HEK293T (cell line): ENCODE data around the gene HOMER2.

Experiments
- CTCF ChIA-PET: fragments of 350-600 bp; formaldehyde crosslinking; extraction: SDS; loops from one replicate; lab custom pipeline; 2021; ENCODE audit warnings: antibody characterized with exemption, inconsistent platforms; lab: Yijun Ruan, JAX
- POLR2A ChIA-PET: fragments of 350-600 bp; formaldehyde crosslinking; extraction: SDS; loops from one replicate; lab custom pipeline; 2020; ENCODE audit warnings: antibody characterized with exemption, inconsistent platforms; lab: Yijun Ruan, JAX
- DNase-seq: peaks from one replicate; pipeline ENCODE4 v3.0.0; 2012; ENCODE audit warnings: mixed read lengths; ENCODE audit errors: extremely low spot score
- ARNT ChIP-seq: fragments of 450-650 bp; IDR thresholded peaks from 2 replicates; pipeline ENCODE4 v1.6.1; 2017; ENCODE audit warnings: mild to moderate bottlenecking
- BHLHE40 ChIP-seq: fragments of 450-650 bp; IDR thresholded peaks from 2 replicates; pipeline ENCODE4 v1.6.1; 2016; ENCODE audit warnings: mild to moderate bottlenecking, moderate library complexity, borderline replicate concordance
- CTBP1 ChIP-seq: fragments of 450-650 bp; IDR thresholded peaks from 2 replicates; pipeline ENCODE4 v1.6.1; 2016; ENCODE audit warnings: borderline replicate concordance
- ELF4 ChIP-seq: fragments of 450-650 bp; IDR thresholded peaks from 2 replicates; pipeline ENCODE4 v1.6.1; 2017; ENCODE audit warnings: antibody characterized with exemption
- FOXA1 ChIP-seq: fragments of 450-650 bp; IDR thresholded peaks from 2 replicates; pipeline ENCODE4 v1.6.1; 2016; ENCODE audit warnings: mild to moderate bottlenecking
- FOXK2 ChIP-seq: fragments of 450-650 bp; IDR thresholded peaks from 2 replicates; pipeline ENCODE4 v1.6.1; 2016; ENCODE audit warnings: mild to moderate bottlenecking
- FOXM1 ChIP-seq: fragments of 450-650 bp; IDR thresholded peaks from 2 replicates; pipeline ENCODE4 v1.6.1; 2017; ENCODE audit warnings: mild to moderate bottlenecking, borderline replicate concordance
- HDGF ChIP-seq: fragments of 450-650 bp; IDR thresholded peaks from 2 replicates; pipeline ENCODE4 v1.6.1; 2017; ENCODE audit warnings: antibody characterized with exemption, borderline replicate concordance
- L3MBTL2 ChIP-seq: fragments of 450-650 bp; conservative IDR thresholded peaks from 2 replicates; pipeline ENCODE4 v1.6.1; 2016; ENCODE audit warnings: mild to moderate bottlenecking
- LEF1 ChIP-seq: fragments of 450-650 bp; IDR thresholded peaks from 2 replicates; pipeline ENCODE4 v1.6.1; 2017; ENCODE audit warnings: mild to moderate bottlenecking, borderline replicate concordance
- NFRKB ChIP-seq: fragments of 450-650 bp; IDR thresholded peaks from 2 replicates; pipeline ENCODE4 v1.6.1; 2016; ENCODE audit warnings: mild to moderate bottlenecking, moderate library complexity
- SP1 ChIP-seq: fragments of 450-650 bp; IDR thresholded peaks from 2 replicates; pipeline ENCODE4 v1.6.1; 2017
- SUZ12 ChIP-seq: fragments of 450-650 bp; IDR thresholded peaks from 2 replicates; pipeline ENCODE4 v1.6.1; 2016; ENCODE audit warnings: mild to moderate bottlenecking
- TARDBP ChIP-seq: fragments of 450-650 bp; IDR thresholded peaks from 2 replicates; pipeline ENCODE4 v1.6.1; 2016
- ZNF384 ChIP-seq: fragments of 450-650 bp; IDR thresholded peaks from 2 replicates; pipeline ENCODE4 v1.6.1; 2016
- TF ChIP-seq, protein P1 (sequence below): fragments of 450-650 bp; IDR thresholded peaks from 2 replicates; pipeline ENCODE4 v1.6.1; 2016

The HOMER2 gene

DNA sequence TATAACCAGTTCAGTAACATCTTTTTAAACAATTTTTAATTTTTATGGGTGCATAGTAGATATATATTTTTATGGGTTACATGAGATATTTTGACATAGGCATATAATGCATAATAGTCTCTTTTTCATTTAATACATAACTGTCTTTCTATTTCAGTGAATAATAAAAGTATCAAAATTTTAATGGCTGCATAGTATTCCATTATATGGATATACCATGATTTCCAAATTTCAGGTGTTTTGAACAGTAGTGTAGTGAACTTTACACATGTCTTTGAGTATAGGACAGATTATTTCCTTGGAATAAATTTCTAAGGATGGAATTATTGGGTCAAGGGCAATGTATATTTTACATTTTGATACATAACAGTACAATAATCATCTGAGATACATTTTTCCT lies 132.4 kb downstream of the HOMER2 start:
- POLR2A ChIA-PET = no interaction called here
- CTCF ChIA-PET = no interaction called here
- TF ChIP-seq HDGF (no peak), ARNT (no peak), TARDBP (no peak), NFRKB (no peak), ZNF384 (no peak), SUZ12 (no peak), CTBP1 (no peak), ELF4 (no peak), FOXK2 (no peak), FOXA1 (no peak), BHLHE40 (no peak), L3MBTL2 (no peak), LEF1 (no peak), SP1 (no peak), FOXM1 (no peak)
- TF ChIP-seq, protein P1, sequence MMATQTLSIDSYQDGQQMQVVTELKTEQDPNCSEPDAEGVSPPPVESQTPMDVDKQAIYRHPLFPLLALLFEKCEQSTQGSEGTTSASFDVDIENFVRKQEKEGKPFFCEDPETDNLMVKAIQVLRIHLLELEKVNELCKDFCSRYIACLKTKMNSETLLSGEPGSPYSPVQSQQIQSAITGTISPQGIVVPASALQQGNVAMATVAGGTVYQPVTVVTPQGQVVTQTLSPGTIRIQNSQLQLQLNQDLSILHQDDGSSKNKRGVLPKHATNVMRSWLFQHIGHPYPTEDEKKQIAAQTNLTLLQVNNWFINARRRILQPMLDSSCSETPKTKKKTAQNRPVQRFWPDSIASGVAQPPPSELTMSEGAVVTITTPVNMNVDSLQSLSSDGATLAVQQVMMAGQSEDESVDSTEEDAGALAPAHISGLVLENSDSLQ = no peak
- no peak for DNase-seq

DNA sequence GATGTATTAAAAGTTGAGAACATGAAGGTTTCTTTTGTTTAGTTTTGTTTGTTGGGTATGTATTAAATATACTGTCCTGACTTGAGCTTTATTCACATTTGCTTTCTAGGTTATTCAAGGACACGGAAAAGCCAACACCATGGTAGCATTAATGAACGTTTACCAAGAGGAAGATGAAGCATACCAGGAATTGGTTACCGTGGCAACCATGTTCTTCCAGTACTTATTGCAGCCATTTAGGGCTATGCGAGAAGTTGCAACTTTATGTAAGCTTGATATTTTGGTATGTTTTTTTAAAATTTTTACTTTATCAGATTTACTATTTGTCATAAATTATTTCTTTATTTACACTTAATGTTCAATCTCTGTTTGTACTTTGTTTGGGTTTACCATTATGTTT lies 139.5 kb downstream of the HOMER2 start:
- CTCF ChIA-PET = interaction anchor here (0.6 to 1.0 kb wide), 3 partner anchors 49 to 283 kb away, joined by 3 to 7 read pairs (median 4); no protein-coding TSS in a partner anchor
- DNase-seq = no peak
- POLR2A ChIA-PET = no interaction called here
- TF ChIP-seq BHLHE40 = no peak
- TF ChIP-seq, protein P1 = no peak
- no peak for TF ChIP-seq LEF1

DNA sequence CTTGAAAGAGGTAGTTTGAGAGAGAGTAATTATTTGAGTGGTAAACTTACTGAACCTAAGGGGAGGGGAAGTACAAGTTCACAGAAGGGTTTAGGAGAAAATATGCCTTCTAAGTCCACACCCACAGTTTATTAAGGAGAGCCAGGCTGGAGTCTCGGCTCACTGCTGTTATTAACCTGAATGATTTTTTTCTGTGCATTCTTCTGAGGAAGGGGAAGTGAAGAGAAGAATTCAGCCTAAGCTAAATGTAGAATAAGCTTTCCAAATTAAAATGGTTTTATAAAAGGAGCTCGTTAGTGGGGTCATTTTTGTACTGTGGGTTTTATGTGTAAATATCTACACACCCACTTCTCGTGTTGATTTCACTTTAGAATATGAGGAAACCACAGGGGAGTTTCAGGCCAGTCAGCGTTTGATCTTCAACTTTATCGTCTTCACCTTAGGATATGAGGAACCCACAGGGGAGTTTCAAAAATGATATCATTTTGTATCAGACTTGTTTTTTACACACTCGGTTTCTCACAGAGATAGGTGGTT lies 141.6 kb downstream of the HOMER2 start:
- TF ChIP-seq FOXM1 (no peak), HDGF (no peak), CTBP1 (no peak), BHLHE40 (no peak)
- ChIA-PET CTCF (no interaction called here), POLR2A (interaction anchor here (0.6 to 4.4 kb wide), 6 partner anchors 61 to 275 kb away, joined by 3 to 30 read pairs (median 8); partner anchors contain the start of gene RPS17)
- DNase-seq = no peak

DNA sequence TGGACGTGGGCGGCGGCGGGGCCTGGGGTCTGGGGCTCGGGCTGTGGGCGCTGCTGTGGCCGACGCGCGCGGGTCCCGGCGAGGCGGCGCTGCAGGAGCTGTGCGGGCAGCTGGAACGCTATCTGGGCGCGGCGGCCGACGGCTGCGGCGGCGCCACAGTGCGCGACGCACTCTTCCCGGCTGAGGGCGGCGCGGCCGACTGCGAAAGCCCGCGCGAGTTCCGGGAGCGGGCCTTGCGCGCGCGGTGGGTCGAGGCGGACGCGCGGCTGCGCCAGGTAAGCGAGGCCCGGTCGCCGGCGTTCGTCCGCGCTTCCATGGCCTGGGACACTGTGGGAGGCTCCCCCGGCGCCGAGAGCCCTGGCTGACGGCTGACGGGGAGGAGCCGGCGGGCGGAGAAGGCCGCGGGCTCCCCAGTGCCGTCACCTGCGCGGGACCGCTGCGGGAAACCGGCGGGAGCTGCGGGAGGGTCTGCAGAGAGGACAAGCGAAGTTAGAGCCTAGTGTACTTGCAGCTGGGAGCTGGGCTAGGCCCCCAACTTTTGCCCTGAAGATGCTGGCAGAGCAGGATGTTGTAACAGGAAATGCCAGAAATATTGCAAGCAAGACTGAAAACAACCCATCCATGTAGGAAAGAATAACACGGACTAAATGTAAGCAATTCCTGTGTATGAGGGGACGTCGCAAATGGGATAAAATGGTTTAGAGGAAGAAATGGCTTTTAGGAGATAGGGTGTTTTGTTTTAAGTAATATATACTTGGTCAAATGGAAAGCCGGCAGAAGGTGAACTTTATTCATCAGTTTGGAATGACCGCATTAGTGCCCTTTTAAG lies 142.2 kb downstream of the HOMER2 start:
- ChIA-PET POLR2A (interaction anchor here (0.6 to 4.4 kb wide), 5 partner anchors 60 to 274 kb away, joined by 3 to 30 read pairs (median 5); partner anchors contain the start of gene RPS17), CTCF (no interaction called here)

DNA sequence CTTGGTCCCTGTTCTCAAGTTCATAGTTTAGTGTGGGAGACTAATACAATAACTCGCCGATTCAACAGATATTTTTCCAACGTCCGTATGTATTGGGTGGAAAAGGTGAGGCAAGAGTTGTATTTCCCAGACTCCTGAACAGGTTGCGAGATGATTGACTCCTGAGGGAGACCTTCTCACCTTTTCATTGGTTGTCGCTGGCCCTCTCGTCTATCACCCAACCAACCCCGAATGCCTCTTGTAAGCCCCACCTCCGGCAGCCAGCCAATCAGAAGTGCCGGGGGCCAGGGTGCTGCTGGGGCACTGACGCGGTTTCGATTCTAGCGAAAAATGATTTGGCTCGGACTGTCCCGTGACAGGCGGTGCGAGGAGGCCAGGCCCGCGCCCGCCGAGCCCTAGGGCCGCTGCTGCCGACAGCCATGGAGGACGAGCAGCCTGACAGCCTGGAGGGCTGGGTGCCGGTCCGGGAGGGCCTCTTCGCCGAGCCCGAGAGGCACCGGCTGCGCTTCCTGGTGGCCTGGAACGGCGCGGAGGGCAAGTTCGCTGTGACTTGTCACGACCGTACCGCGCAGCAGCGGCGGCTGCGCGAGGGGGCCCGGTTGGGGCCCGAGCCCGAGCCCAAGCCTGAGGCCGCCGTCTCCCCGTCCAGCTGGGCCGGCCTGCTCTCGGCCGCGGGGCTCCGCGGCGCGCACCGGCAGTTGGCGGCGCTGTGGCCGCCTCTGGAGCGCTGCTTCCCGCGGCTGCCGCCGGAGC lies 143.0 kb downstream of the HOMER2 start, which contains the start of gene WHAMM:
TSS of gene WHAMM (plus strand) at position 321 of the 753 bp plus-strand sequence. CDS start at position 420, 99 bp downstream.
- ChIA-PET CTCF (interaction anchor here (0.6 to 1.3 kb wide), 2 partner anchors 40 to 279 kb away, joined by 3 read pairs; no protein-coding TSS in a partner anchor), POLR2A (interaction anchor here (1.1 to 4.4 kb wide), 8 partner anchors 49 to 269 kb away, joined by 3 to 43 read pairs (median 6); partner anchors contain the start of genes C15orf40 and RPS17)
- TF ChIP-seq L3MBTL2 = peak; percentile 54
- no peak for TF ChIP-seq ZNF384
- TF ChIP-seq, protein P1 = peak; percentile 99
- no peak for TF ChIP-seq TARDBP
- no peak for TF ChIP-seq NFRKB
- peak; percentile 98 for DNase-seq

More for the DNA sequence above, 142.2 kb downstream of the HOMER2 start:
- TF ChIP-seq FOXA1 = no peak
- TF ChIP-seq ARNT = no peak
- TF ChIP-seq SUZ12 = no peak
- TF ChIP-seq LEF1 = no peak; the same call in 1 of the 2 replicates
- TF ChIP-seq SP1 = no peak
- TF ChIP-seq L3MBTL2 = no peak
- TF ChIP-seq TARDBP = no peak
- TF ChIP-seq HDGF = no peak
- no peak for TF ChIP-seq BHLHE40
- no peak for TF ChIP-seq CTBP1
- no peak for TF ChIP-seq ZNF384
- TF ChIP-seq, protein P1 = no peak
- DNase-seq = peak; percentile 32
